Measurements from ENCODE around the gene TIGD1. TPM values are rescaled to one million over a fixed set of nuclear protein-coding genes. Genes with fewer than 3 reads are reported as not detected.

Gene TIGD1
- 4.1 to 4.9 TPM (median 4.5 TPM) in 5 replicates for total RNA-seq (2022; extraction: Qiagen RNA extraction)

DNA sequence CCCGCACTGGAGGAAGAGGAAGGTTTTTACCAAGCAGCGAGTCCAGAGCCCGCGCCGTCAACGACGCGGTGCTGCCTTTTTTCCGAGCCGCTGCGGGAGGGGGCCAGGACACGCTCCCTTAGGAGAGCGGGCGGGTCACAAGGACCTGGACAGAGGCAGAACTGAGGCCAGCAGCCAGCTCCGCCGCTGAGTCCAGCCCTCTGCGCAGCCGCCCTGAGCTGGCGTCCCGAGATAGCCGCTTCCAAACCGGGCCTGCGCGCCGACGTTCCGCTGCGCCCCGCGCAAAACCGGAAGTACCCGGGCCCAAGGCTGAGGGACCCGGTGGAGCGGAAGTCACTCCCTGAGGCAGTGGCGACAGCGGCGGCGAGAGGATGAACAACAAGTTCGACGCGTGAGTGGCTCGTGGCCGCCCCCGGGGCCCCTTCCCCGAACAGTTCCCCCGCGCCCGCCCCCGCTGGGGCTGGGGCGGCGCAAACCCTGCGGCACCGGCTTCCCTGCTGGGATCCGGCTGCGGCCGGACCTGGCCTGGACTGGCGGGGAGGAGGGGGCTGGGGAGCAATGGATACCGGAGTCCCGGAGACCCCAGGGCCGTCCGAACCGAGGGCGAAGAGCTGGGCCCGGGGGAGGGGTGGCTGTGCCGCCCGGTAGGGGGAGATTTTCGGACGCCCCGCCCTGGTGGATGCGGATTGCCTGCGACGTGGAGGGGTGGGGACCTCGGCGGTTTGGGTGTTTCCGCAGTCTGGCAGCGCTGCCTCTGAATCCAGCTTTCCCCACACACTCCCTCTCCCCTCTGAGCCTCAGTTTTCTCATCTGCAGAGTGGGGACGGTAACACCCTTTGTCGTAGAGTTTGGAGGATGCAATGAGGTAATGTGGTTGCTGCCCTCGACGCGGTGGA, at the start of gene TIGD1, which contains the start of gene EIF4E2:
TSS of gene TIGD1 (minus strand) at position 204 of the 896 bp plus-strand sequence. CDS start 675 bp downstream, outside the sequence.
TSS of gene EIF4E2 (plus strand) at position 336 of the 896 bp plus-strand sequence. CDS start at position 372, 36 bp downstream.

DNA sequence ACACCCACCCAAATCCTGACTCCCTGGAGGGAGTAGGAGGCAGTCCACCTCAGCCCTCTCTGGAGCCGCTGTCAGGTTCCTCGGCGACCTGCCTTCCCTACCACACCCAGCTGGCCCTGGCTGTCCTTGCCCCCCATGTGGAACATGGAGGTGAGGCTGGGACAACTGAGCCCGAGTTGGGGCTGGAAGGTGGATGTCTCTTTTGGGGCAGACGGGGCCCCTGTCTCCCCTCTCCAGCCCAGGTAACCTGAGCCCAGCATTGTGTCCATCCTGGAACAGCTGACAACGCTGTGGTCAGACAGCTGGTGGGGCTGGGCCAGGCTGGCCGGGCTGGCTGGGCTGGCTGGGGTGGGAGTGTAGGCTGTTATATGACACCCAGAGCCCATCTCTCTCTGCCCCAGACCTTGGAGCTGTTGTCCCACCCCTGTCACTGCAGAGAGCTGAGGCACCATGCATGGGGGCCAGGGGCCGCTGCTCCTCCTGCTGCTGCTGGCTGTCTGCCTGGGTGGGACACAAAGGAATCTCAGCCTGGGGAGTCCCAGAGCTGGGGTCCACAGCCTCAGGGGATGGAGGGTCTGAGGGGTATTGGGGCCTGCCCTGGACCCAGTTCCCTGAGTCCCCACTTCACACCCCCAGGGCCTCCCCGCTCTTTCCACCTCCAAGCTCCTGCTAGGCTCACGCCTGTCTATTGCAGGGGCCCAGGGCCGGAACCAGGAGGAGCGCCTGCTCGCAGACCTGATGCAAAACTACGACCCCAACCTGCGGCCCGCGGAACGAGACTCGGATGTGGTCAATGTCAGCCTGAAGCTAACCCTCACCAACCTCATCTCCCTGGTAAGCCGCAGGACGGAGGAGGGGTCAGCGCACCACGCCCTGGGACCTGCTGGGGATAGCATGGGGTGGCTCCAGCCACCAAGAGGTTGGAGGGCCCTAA, 10.8 kb downstream of the TIGD1 start, which contains the start of gene CHRNG:
TSS of gene CHRNG (plus strand) at position 395 of the 934 bp plus-strand sequence. CDS start at position 451, 56 bp downstream.

DNA sequence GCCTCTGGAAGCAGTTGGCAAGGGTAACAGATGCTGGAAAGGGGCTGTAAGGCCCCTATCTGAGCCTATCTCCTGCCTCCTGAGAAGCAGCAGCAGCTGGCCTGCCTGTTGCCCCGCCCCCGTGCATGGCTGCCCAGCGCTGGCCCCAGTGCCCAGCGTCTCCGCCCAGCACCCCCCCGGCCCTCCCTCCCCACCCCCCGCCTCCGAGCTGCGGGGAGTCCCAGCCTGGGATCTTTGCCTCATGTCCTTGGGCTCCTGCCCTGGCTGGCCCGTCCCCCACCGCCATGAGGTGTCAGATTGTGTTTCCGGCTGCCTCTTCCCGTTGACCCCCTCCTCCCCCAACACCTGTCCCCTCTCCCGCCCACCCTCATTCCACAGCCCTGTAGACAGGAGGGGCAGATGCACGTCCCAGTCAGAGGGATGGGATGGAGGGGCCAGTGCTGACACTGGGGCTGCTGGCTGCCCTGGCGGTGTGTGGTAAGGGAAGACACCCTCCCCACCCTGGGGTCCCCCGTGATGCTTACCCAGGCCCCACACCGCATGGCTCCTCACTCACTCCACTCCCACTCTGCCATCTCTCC, 24.5 kb downstream of the TIGD1 start, which contains the start of gene CHRND:
TSS of gene CHRND (plus strand) at position 370 of the 581 bp plus-strand sequence. CDS start at position 426, 56 bp downstream.

DNA sequence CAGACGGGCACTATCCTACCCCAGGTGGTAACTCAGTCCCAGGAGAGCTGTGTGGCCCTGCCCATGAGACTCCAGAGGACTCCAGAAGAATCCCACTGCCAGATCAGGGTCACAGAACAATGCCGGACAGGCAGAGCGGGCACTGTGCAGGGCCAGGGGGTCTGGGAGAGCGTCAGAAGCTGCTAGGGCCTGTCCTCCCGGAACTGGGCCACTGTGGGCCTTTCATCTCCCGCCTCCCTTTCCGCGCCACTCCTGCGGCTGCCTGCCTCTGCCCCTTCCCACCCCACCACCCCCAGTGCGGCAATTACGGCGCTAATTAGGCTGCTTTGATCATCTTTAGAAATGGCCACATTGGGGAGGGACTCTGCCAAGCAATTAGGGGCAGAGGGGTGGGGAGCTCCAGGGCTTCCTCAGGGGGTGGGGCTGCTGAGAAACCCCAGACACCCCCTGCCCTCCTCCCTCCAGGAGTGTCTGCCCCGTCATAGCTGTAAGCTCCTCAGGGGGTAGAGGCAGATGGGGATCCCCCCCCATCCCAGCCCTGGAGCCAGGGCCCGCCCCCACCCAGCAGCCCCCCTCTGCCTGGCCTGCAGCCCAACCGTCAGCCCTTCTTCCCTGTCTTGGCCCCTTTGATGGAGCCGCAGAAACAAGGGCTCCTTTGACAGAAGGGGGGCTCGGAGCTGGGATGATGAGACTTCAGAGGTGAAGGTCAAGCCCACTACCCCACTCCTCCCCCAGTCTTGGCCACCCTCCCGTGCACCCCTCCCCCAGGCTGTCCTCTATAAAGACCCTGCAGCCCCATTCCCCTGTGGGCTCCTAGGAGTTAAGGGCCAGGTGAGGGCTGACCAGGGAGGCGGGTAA, 30.5 kb downstream of the TIGD1 start, which contains the start of gene PRSS56:
TSS of gene PRSS56 (plus strand) at position 808 of the 858 bp plus-strand sequence. CDS start 211 bp downstream, outside the sequence.

Other genes with a start within 250 kb of the TIGD1 start
- gene ALPP, start 171.8 kb downstream of the TIGD1 start, total RNA-seq (2022; extraction: Qiagen RNA extraction): 14.4 to 22.1 TPM (median 20.3 TPM) in 5 replicates
- gene ALPG, start 143.7 kb downstream of the TIGD1 start, total RNA-seq (2022; extraction: Qiagen RNA extraction): 0.37 to 0.74 TPM (median 0.49 TPM) in 5 replicates
- 0.02 to 0.05 TPM (median 0.04 TPM) in 3 of 5 replicates, not detected in the others for gene ALPI, start 94.4 kb downstream of the TIGD1 start, total RNA-seq (2022; extraction: Qiagen RNA extraction)
- 0.15 to 0.28 TPM (median 0.21 TPM) in 5 replicates for gene ECEL1, start 62.7 kb downstream of the TIGD1 start, total RNA-seq (2022; extraction: Qiagen RNA extraction)
- 0.08 to 0.16 TPM (median 0.12 TPM) in 4 of 5 replicates, not detected in the other for gene PRSS56, start 30.2 kb downstream of the TIGD1 start, total RNA-seq (2022; extraction: Qiagen RNA extraction)
- gene CHRND, start 24.4 kb downstream of the TIGD1 start, total RNA-seq (2022; extraction: Qiagen RNA extraction): 0.07 to 0.09 TPM in 2 of 5 replicates, not detected in the others
- gene CHRNG, start 10.9 kb downstream of the TIGD1 start, total RNA-seq (2022; extraction: Qiagen RNA extraction): not detected in 5 replicates
- gene EIF4E2, start 132 bp upstream of the TIGD1 start, total RNA-seq (2022; extraction: Qiagen RNA extraction): 101 to 174 TPM (median 105 TPM) in 5 replicates
- gene EFHD1, start 83.0 kb upstream of the TIGD1 start, total RNA-seq (2022; extraction: Qiagen RNA extraction): 3.5 to 5.1 TPM (median 4.9 TPM) in 5 replicates
- gene GIGYF2, start 146.8 kb upstream of the TIGD1 start, total RNA-seq (2022; extraction: Qiagen RNA extraction): 24.5 to 34.2 TPM (median 29.1 TPM) in 5 replicates
- gene KCNJ13, start 226.0 kb upstream of the TIGD1 start, total RNA-seq (2022; extraction: Qiagen RNA extraction): not detected in 5 replicates

Measured in A549 treated with dexamethasone at 1 μM for 4 hours (cell line).